BE2C (cell line): ENCODE results near the gene MSS51.

ENCODE experiments used
- DNase-seq: peaks from one replicate; pipeline ENCODE4 v3.0.0-alpha.2; 2020
- H3K27me3 ChIP-seq: fragments of 250-450 bp; sonication (Bioruptor Pico); 2 replicates; pipeline ENCODE4 v1.5.1; 2020; ENCODE audit warnings: mild to moderate bottlenecking
- H3K36me3 ChIP-seq: fragments of 250-450 bp; sonication (Bioruptor Pico); 2 replicates; pipeline ENCODE4 v1.5.1; 2020; ENCODE audit warnings: mild to moderate bottlenecking
- H3K4me1 ChIP-seq: fragments of 250-450 bp; sonication (Bioruptor Pico); 2 replicates; pipeline ENCODE4 v1.5.1; 2020
- H3K4me3 ChIP-seq: 2 replicates; pipeline ENCODE4 v1.5.1; 2011; ENCODE audit warnings: low read depth, low read length
- H3K9me3 ChIP-seq: fragments of 250-450 bp; sonication (Bioruptor Pico); 2 replicates; pipeline ENCODE4 v1.5.1; 2020
- CTCF ChIP-seq: IDR thresholded peaks from 2 replicates; pipeline ENCODE4 v1.5.1; 2012; ENCODE audit warnings: mild to moderate bottlenecking, low read depth, low read length

MSS51 gene

DNA sequence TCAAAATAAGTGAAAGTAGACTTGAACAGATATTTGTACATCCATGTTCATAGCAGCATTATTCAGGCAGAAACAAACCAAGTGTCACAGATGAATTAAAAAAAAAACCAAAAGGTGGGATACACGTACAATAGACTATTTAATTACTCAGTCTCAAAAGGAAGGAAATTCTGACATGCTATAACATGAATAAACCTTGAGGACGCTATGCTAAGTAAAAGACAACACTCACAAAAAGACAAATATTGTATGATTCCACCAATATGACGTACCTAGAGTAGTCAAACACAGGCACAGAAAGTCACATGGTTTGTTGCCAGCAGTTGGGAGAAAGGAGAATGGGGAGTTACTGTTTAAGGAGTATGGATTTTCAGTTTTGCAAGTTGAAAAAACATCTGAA lies 56.7 kb downstream of the MSS51 start:
- no peaks in the 10 kb centered on the region for H3K4me1 ChIP-seq
- H3K9me3 ChIP-seq: no peaks in the 10 kb centered on the region
- no peaks in the 10 kb centered on the region for H3K27me3 ChIP-seq
- H3K36me3 ChIP-seq: peaks cover 16% of the 10 kb centered on the region
- TF ChIP-seq CTCF: no peak
- no peak for DNase-seq
- no peak overlapping the region for H3K4me3 ChIP-seq
